ENCODE measurements around the gene UCP1.

UCP1 gene

GRCh38 chr4:140600408-140600807 is 31.6 kb upstream of the UCP1 start:
- H3K36me3 ChIP-seq (ENCODE audit: control insufficient read depth, insufficient read depth, low read length), result no peaks in the 10 kb centered on the region
- no peak overlapping the region for H3K4me3 ChIP-seq (replicated peaks; ENCODE audit: low read depth, low read length)
- DNase-seq (ENCODE audit: extremely low read depth, insufficient read length), result no peak
- TF ChIP-seq CTCF (IDR thresholded peaks at IDR 0.05; ENCODE audit: insufficient read depth, low read length, poor library complexity, severe bottlenecking), result no peak
- no peaks in the 10 kb centered on the region for H3K27me3 ChIP-seq (replicated peaks; ENCODE audit: control insufficient read depth, insufficient read depth, low read length)

- H3K27me3 ChIP-seq (replicated peaks; ENCODE audit: control insufficient read depth, insufficient read depth, low read length), result no peaks in the 10 kb centered on the region
- DNase-seq (ENCODE audit: extremely low read depth, insufficient read length), result no peak
- peak; percentile 66 for TF ChIP-seq CTCF (IDR thresholded peaks at IDR 0.05; ENCODE audit: insufficient read depth, low read length, poor library complexity, severe bottlenecking)
- no peaks in the 10 kb centered on the region for H3K36me3 ChIP-seq (ENCODE audit: control insufficient read depth, insufficient read depth, low read length)
- no peak overlapping the region for H3K4me3 ChIP-seq (replicated peaks; ENCODE audit: low read depth, low read length)
Measured at GRCh38 chr4:140595065-140595464, 26.3 kb upstream of the UCP1 start.

GRCh38 chr4:140584439-140584838 is 15.7 kb upstream of the UCP1 start:
- no peaks in the 10 kb centered on the region for H3K27me3 ChIP-seq (replicated peaks; ENCODE audit: control insufficient read depth, insufficient read depth, low read length)
- TF ChIP-seq CTCF (IDR thresholded peaks at IDR 0.05; ENCODE audit: insufficient read depth, low read length, poor library complexity, severe bottlenecking), result no peak
- H3K4me3 ChIP-seq (replicated peaks; ENCODE audit: low read depth, low read length), result no peak overlapping the region
- H3K36me3 ChIP-seq (ENCODE audit: control insufficient read depth, insufficient read depth, low read length), result no peaks in the 10 kb centered on the region
- DNase-seq (ENCODE audit: extremely low read depth, insufficient read length), result no peak

- no peak overlapping the region for H3K4me3 ChIP-seq (replicated peaks; ENCODE audit: low read depth, low read length)
- TF ChIP-seq CTCF (IDR thresholded peaks at IDR 0.05; ENCODE audit: insufficient read depth, low read length, poor library complexity, severe bottlenecking), result no peak
- DNase-seq (ENCODE audit: extremely low read depth, insufficient read length), result no peak
- H3K27me3 ChIP-seq (replicated peaks; ENCODE audit: control insufficient read depth, insufficient read depth, low read length), result no peaks in the 10 kb centered on the region
- H3K36me3 ChIP-seq (ENCODE audit: control insufficient read depth, insufficient read depth, low read length), result no peaks in the 10 kb centered on the region
Measured at GRCh38 chr4:140581078-140581477, 12.3 kb upstream of the UCP1 start.

- DNase-seq (ENCODE audit: extremely low read depth, insufficient read length), result no peak
- TF ChIP-seq CTCF (IDR thresholded peaks at IDR 0.05; ENCODE audit: insufficient read depth, low read length, poor library complexity, severe bottlenecking), result no peak
- Histone ChIP-seq H3K4me3 (replicated peaks; ENCODE audit: low read depth, low read length) (no peak overlapping the region), H3K27me3 (replicated peaks; ENCODE audit: control insufficient read depth, insufficient read depth, low read length) (no peaks in the 10 kb centered on the region; the same call in 1 of the 2 replicates), H3K36me3 (ENCODE audit: control insufficient read depth, insufficient read depth, low read length) (no peaks in the 10 kb centered on the region)
Measured at GRCh38 chr4:140579278-140579677, 10.5 kb upstream of the UCP1 start.

- Histone ChIP-seq H3K36me3 (ENCODE audit: control insufficient read depth, insufficient read depth, low read length) (no peaks in the 10 kb centered on the region), H3K27me3 (replicated peaks; ENCODE audit: control insufficient read depth, insufficient read depth, low read length) (no peaks in the 10 kb centered on the region; the same call in 1 of the 2 replicates), H3K4me3 (replicated peaks; ENCODE audit: low read depth, low read length) (no peak overlapping the region)
- TF ChIP-seq CTCF (IDR thresholded peaks at IDR 0.05; ENCODE audit: insufficient read depth, low read length, poor library complexity, severe bottlenecking), result no peak
- no peak for DNase-seq (ENCODE audit: extremely low read depth, insufficient read length)
Measured at GRCh38 chr4:140575489-140575888, 6.7 kb upstream of the UCP1 start.

All from GM06990 (cell line).